ENCODE results near the gene MCF2L2. TPM values are rescaled to one million over a fixed set of nuclear protein-coding genes. Genes with fewer than 3 reads are reported as not detected.
A peak's percentile ranks its signal among the peaks of the same experiment; 100 is the strongest.

MCF2L2 gene
- total and polyA plus RNA-seq, 2 donors (not counting 3 experiments of a cell fraction or from before 2014, with no cell fraction given): 0.15 to 1.1 TPM

- FAIRE-seq (no peak), DNase-seq (ENCODE audit: low read depth, low spot score) (no peak)
- Histone ChIP-seq H3K27me3 (ENCODE audit: control insufficient read depth in 2 of 2, insufficient read depth in 2 of 2, low read length in 2 of 2) (no peaks in the 10 kb centered on the region), H3K27ac (ENCODE audit: insufficient read depth, low read depth, low read length) (peak overlapping the region; percentile 98), H3K9ac (replicated peaks; ENCODE audit: extremely low read depth, insufficient read depth, low read length) (no peak overlapping the region), H3K79me2 (ENCODE audit: control insufficient read depth, insufficient read depth, low read length) (no peaks in the 10 kb centered on the region), H2AFZ (ENCODE audit: low read depth, low read length) (no peak overlapping the region), H3K36me3 (ENCODE audit: control insufficient read depth in 2 of 2, extremely low read depth in 1 of 2, insufficient read depth in 2 of 2, low read length in 2 of 2) (no peaks in the 10 kb centered on the region), H3K4me3 (replicated peaks in 1 of 3; ENCODE audit: insufficient read depth in 1 of 3, low read depth in 1 of 3, low read length in 3 of 3) (no peak overlapping the region), H3K9me1 (replicated peaks; ENCODE audit: control insufficient read depth, extremely low read depth, insufficient read depth, low read length) (no peaks in the 10 kb centered on the region), H4K20me1 (replicated peaks; ENCODE audit: control insufficient read depth, extremely low read depth, insufficient read depth, low read length) (no peaks in the 10 kb centered on the region), H3K4me2 (ENCODE audit: insufficient read depth, low read length) (no peak overlapping the region), H3K4me1 (ENCODE audit: control insufficient read depth, extremely low read depth, insufficient read depth, low read length) (peaks cover 17% of the 10 kb centered on the region), H3K9me3 (replicated peaks; ENCODE audit: control insufficient read depth, insufficient read depth, low read length) (no peaks in the 10 kb centered on the region)
- intact Hi-C loops (cut with micrococcal nuclease) (loop anchor here (2.0 kb wide), 1 partner anchor 41 kb away; no protein-coding TSS in a partner anchor), dilution Hi-C loops (cut with MboI; ENCODE audit: extremely low pct_ligation_motif_present, low sequenced_read_pairs) (no loop called here)
- ChIA-PET CTCF (interaction anchor here (1.5 to 2.7 kb wide), 2 partner anchors 12 to 185 kb away, joined by 3 to 12 read pairs; no protein-coding TSS in a partner anchor), POLR2A (interaction anchor here (0.6 kb wide), 1 partner anchor 780 kb away, joined by 4 read pairs; no protein-coding TSS in a partner anchor)
- BruUV-seq (replicated peaks): no TSS peak
- TF ChIP-seq JUN (IDR thresholded peaks at IDR 0.05; ENCODE audit: borderline replicate concordance, insufficient read depth, insufficient read length, low read depth) (no peak), POLR2AphosphoS5 (IDR thresholded peaks at IDR 0.05; ENCODE audit: insufficient read depth, low read depth, low read length) (no peak), GATA2 (IDR thresholded peaks at IDR 0.05; ENCODE audit: insufficient read depth, insufficient read length, low read depth, low read length) (no peak), CTCF (IDR thresholded peaks at IDR 0.05; ENCODE audit: extremely low read depth in 1 of 2, insufficient read depth in 1 of 2, low read depth in 1 of 2, low read length in 2 of 2) (no peak), POLR2A (IDR thresholded peaks at IDR 0.05; ENCODE audit: low read depth, low read length) (no peak), FOS (IDR thresholded peaks at IDR 0.05; ENCODE audit: borderline replicate concordance, insufficient read depth, low read length) (no peak), EZH2 (IDR thresholded peaks at IDR 0.05; ENCODE audit: borderline replicate concordance, low read depth, low read length, severe bottlenecking) (no peak), MAX (IDR thresholded peaks at IDR 0.05; ENCODE audit: insufficient read depth, insufficient read length) (no peak), MYC (IDR thresholded peaks at IDR 0.05; ENCODE audit: low read depth, low read length) (no peak)
These were observed 58.8 kb downstream of the MCF2L2 start for GRCh38 chr3:183369627-183370026.
